Left ventricle myocardium inferior (tissue), 1 donor: ENCODE data around the gene GPR39. TPM values are rescaled to one million over a fixed set of nuclear protein-coding genes. Genes with fewer than 3 reads are reported as not detected.
"Not testable (repeated sequence)": the region's sequence is repeated elsewhere in the genome, so short reads cannot be mapped to it uniquely, and the experiment has no call there.

Source experiments
- DNase-seq: peaks from one replicate; pipeline ENCODE4 v3.0.0-alpha.2; 2020
- H3K27ac ChIP-seq: fragments of 200-600 bp; replicated peaks from 2 replicates; pipeline ENCODE4 v1.8.0; 2021
- H3K27me3 ChIP-seq: fragments of 200-600 bp; 2 replicates; pipeline ENCODE4 v1.8.0; 2021; ENCODE audit warnings: low read depth
- H3K36me3 ChIP-seq: fragments of 200-600 bp; 2 replicates; pipeline ENCODE4 v1.8.0; 2021
- H3K4me1 ChIP-seq: fragments of 200-600 bp; 2 replicates; pipeline ENCODE4 v1.8.0; 2021
- H3K4me3 ChIP-seq: fragments of 200-600 bp; 2 replicates; pipeline ENCODE4 v1.8.0; 2021; ENCODE audit warnings: mild to moderate bottlenecking, moderate library complexity
- H3K9me3 ChIP-seq: fragments of 200-600 bp; replicated peaks from 2 replicates; pipeline ENCODE4 v1.8.0; 2021
- CTCF ChIP-seq: fragments of 200-600 bp; IDR thresholded peaks from 2 replicates; pipeline ENCODE4 v1.8.0; 2021; ENCODE audit warnings: antibody characterized with exemption, mild to moderate bottlenecking, borderline replicate concordance
- intact Hi-C: fragments of 100-400 bp; cut with micrococcal nuclease; formaldehyde crosslinking; loops from one replicate; pipeline ENCODE4 v1.11.0; 2022
- total RNA-seq: library from RNA; stranded (reverse); fragmentation: NEBNext Ultra II Directional; extraction: Animal tissue kit (Norgen Biotek cat#: 25700); gene quantifications from one replicate; pipeline ENCODE4 v1.2.1, GENCODE V29; 2021
- donor health status: DM: no; HTN: yes; CAD: no; lungs with severe emphysema.

GPR39 gene
- total RNA-seq, 1 donor from 2014 or later, result not detected

- no peak overlapping the region for H3K27ac ChIP-seq
- intact Hi-C loops, result no loop called here
- no peaks in the 10 kb centered on the region for H3K4me1 ChIP-seq
- H3K4me3 ChIP-seq, result no peak overlapping the region
- H3K9me3 ChIP-seq, result peaks cover 18% of the 10 kb centered on the region
- no peaks in the 10 kb centered on the region for H3K27me3 ChIP-seq
- no peak for DNase-seq
- H3K36me3 ChIP-seq, result no peaks in the 10 kb centered on the region
- no peak for TF ChIP-seq CTCF
Observed at GRCh38 chr2:132387126-132387525, 29.5 kb upstream of the GPR39 start.

- no peak overlapping the region for H3K4me3 ChIP-seq
- H3K9me3 ChIP-seq, result peaks cover 18% of the 10 kb centered on the region
- no peaks in the 10 kb centered on the region for H3K27me3 ChIP-seq
- H3K36me3 ChIP-seq, result no peaks in the 10 kb centered on the region
- no peak for DNase-seq
- intact Hi-C loops, result no loop called here
- H3K27ac ChIP-seq, result no peak overlapping the region
- TF ChIP-seq CTCF, result no peak
- no peaks in the 10 kb centered on the region for H3K4me1 ChIP-seq
Observed at GRCh38 chr2:132390076-132390475, 26.5 kb upstream of the GPR39 start.

DNA sequence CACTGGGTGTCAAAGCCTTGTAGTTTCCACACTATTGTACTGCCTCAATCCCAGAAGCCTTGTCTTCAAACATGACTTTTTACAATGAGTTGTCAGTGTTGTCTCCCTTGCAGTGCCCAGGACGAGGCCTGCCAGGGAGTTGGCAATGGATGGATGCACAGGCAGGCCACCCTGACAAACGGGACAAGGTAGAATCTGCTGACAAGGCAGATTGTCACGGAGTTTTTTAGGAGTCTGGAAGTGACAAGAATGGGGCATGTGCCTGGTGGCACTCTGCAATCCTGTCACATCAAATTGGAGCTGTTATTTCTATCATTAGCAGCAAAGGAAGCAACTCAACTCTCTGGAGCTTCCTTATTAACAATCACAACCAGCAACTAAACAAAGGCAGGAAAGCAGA, 25.2 kb upstream of the GPR39 start:
- intact Hi-C loops, result no loop called here
- no peak for TF ChIP-seq CTCF
- Histone ChIP-seq H3K4me1 (no peaks in the 10 kb centered on the region), H3K36me3 (no peaks in the 10 kb centered on the region), H3K9me3 (peaks cover 18% of the 10 kb centered on the region), H3K4me3 (no peak overlapping the region), H3K27ac (no peak overlapping the region), H3K27me3 (peaks cover 5% of the 10 kb centered on the region)
- DNase-seq, result no peak

DNA sequence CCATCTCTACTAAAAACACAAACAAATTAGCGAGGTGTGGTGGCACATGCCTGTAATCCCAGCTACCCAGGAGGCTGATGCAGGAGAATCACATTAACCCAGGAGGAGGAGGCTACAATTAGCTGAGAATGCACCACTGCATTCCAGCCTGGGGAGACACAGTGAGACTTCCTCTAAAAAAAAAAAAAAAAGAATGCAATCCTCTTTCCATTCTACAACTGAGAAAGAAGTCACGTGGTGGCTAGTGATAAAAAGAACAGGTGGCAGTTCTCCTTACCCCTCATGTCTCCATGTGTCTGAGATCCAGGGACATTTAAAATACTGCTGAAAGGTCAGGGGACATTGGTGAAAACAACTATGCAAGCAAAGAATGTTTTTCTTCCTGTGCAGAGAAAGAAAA, 24.4 kb upstream of the GPR39 start:
- H3K9me3 ChIP-seq, result peaks cover 18% of the 10 kb centered on the region
- peaks cover 6% of the 10 kb centered on the region for H3K27me3 ChIP-seq
- no peak for DNase-seq
- H3K4me3 ChIP-seq, result no peak overlapping the region
- no peaks in the 10 kb centered on the region for H3K36me3 ChIP-seq
- intact Hi-C loops, result no loop called here
- no peak for TF ChIP-seq CTCF
- no peak overlapping the region for H3K27ac ChIP-seq
- no peaks in the 10 kb centered on the region for H3K4me1 ChIP-seq

DNA sequence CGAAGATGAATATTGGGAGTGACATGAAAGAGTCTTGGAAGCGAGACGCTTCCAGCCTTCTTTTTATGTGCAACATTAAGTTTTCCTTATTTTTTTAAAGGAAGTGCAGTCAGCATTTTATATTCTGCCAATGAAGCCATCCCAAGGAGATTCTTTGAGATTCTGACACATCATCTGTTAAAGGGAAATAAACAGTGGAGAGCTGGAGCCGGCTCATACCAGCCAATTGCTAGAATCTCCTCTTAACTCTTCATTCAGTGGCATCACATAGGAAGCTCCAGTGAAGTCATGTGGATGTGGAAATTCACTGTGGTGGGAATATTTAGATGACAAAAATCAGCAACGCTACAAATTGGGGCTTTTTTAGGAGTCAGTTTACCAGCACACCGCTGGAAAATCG, 23.7 kb upstream of the GPR39 start:
- Histone ChIP-seq H3K4me1 (no peaks in the 10 kb centered on the region), H3K27ac (no peak overlapping the region), H3K4me3 (no peak overlapping the region), H3K9me3 (peaks cover 14% of the 10 kb centered on the region), H3K27me3 (peaks cover 6% of the 10 kb centered on the region), H3K36me3 (no peaks in the 10 kb centered on the region)
- intact Hi-C loops, result no loop called here
- TF ChIP-seq CTCF, result no peak
- no peak for DNase-seq

DNA sequence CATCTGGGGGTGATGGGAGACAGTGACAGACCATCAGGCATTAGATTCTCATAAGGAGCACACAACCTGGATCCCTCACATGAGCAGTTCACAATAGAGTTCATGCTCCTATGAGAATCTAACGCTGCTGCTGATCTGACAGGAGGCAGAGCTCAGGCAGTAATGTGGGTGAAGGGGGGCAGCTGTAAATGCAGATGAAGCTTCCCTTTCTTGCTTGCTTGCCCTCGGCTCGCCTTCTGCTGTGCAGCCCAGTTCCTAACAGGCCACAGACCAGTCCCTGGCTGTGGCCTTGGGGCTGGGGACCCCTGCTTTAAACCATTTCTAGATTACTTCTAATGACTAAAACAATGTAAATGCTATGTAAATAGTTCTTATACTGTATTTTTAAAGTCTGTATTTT, 19.6 kb upstream of the GPR39 start:
- H3K27me3 ChIP-seq, result peaks cover 11% of the 10 kb centered on the region
- H3K27ac ChIP-seq, DNase-seq, H3K4me3 ChIP-seq, intact Hi-C loops, H3K36me3 ChIP-seq, H3K9me3 ChIP-seq, H3K4me1 ChIP-seq: not testable (repeated sequence)
